HUDEP-2 (cell line): Measurements from ENCODE around the gene DYNC1I2.
"Not testable (repeated sequence)": the region's sequence is repeated elsewhere in the genome, so short reads cannot be mapped to it uniquely, and the experiment has no call there.

Experiments used
- DNase-seq, 76 experiments: peaks; one replicate each; lab custom pipeline; 2025; ENCODE audit not compliant: unreplicated experiment in 76 of 76; lab: John Stamatoyannopoulos, UW

Gene DYNC1I2

DNA sequence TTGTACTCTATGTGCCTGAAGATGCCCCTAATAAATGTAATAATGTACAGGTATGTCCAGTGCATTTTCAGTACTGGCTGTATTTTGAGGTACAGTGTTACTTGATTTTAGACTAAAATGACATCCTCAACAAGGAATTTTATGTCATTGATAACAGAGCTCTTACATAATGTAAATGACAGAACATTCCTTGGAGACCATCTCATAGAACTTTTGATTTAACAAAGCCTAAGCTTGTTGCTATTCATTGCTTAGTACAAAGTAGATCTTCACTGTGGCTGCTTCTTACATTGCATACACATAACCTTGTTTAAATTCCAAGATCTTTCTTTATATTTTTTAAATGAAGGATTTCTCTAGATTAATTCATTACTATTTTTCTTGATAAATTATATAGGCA is 24.1 kb downstream of the DYNC1I2 start:
- no peak for DNase-seq

GRCh38 chr2:171712051-171712450 is 24.8 kb downstream of the DYNC1I2 start:
- no peak for DNase-seq

- no peak for DNase-seq
Observed at GRCh38 chr2:171718720-171719119, 31.5 kb downstream of the DYNC1I2 start.

GRCh38 chr2:171719660-171720059 is 32.4 kb downstream of the DYNC1I2 start:
- DNase-seq: no peak

- peak in 4 of 76 experiments; percentile 2 to 21 (median 4) for DNase-seq
Observed at GRCh38 chr2:171723716-171724683, 36.7 kb downstream of the DYNC1I2 start.

GRCh38 chr2:171726847-171727450 is 39.7 kb downstream of the DYNC1I2 start:
- no peak for DNase-seq

GRCh38 chr2:171728989-171729951 is 42.0 kb downstream of the DYNC1I2 start:
- no peak for DNase-seq

DNA sequence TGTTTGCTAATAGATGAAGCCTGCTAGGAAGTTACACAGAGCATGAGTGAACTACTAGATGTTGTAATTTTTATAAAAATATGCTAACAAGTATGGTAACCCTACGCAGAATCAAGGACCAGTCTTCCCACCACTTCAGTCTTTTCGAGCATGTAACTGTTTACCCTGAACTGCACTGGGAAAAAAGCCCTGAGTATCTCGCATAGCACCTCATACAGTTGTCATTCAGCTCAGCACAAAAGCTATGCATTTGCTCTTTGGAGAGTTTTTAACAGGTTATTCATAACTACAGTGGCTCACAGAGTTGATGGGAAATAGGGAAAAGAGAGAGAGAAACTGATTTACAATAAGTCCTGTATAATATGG is 42.7 kb downstream of the DYNC1I2 start:
- DNase-seq: no peak

DNA sequence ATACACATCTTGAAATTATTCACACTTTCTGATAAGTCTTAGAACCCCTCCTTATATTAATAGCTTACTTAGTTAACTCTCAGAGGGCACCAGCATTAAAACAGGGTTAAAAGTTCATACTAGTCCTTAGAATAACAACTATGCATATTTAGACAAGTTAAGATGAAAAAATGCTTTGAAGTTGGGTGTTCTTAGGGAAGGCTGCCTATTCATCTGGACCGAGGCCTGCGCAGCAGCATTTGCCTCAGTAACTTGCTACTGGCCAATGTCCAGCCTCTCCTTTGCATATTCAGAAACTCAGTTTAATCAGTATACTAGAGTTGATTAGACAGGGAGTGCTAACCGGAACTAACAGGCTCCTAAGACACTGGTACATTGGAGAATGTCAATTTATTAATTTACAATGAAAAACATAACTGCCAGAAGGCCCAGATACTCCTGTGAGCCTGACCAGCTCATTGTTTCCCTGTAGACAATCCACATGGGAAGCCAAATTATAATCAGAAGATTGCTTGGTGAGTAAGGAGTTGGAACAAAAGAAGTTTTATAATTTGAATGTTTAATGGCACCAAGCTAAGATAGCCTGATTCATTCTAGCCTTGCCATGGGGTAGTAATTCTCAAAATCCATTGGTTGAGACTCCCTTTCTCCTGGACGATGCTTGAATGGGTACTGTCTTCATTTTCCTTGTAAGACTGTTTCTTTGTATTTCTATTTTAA is 48.9 kb downstream of the DYNC1I2 start:
- no peak for DNase-seq

DNA sequence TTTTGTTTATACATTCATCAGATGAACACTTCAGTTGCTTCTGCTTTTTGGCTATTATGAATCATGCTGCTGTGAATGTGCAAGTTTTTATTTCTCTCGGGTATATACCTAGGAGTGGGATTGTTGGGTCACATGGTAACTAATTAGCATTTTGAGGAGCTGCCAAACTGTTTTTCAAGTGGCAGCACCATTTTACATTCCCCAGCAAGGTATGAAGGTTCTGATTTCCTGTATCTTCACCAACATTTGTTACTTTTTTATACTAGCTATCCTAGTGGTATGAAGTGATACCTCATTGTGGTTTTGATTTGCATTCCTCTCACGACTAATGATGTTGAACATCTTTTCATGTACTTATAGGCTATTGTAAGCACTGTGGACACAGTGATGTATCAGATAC is 53.9 kb downstream of the DYNC1I2 start:
- DNase-seq: no peak

DNA sequence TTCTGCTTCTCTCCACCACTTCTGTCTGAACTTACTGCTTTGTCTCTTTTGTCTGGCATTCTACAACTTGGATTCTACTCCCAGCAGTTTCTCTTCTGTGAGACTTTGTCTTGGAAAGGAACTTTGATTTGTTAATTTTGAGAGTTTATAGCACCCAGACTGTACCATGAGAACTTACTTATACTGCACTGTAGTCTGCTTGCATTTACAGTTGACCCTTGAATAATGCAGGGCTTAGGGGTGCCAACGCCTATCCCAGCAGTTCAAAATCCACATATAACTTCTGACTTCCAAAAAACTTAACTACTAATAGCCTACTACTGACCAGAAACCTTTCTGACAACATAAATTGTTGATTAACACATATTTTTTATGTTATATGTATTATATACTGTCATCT is 55.5 kb downstream of the DYNC1I2 start:
- no peak for DNase-seq

DNA sequence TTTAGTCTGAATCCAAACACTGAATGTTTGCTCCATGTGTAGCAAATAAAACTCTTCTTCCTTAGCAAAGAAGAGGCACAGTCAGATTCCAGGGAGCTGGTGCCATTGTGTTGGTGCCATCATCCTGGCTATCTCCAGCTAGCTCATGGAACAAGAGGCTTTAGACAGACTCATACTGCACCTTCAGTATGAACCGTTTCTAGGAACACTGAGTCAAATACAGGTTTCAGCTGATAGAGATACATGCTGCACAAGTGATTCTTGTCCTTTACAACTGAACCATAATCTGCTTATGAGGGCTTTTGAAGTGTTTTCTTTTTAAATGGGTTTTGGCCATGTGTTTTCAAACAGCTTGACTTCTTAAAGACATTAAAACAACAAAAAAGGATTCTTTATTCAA is 57.9 kb downstream of the DYNC1I2 start:
- no peak for DNase-seq

DNA sequence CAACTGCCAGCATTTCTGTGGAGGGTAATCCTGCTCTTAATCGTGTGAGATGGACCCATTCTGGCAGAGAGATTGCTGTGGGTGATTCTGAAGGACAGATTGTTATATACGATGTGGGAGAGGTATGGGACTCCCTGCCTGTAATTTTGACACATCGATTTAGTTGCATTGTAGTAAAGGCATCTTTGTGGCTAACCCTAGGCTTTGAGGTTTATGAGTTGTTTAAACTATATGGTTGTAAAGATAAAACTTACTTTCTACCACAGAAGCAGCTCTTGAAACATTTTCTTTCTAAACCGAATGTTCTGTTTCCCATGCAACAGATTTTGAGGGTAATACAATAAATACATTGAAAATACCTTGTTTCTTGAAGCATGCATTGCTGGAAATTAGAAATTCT is 58.5 kb downstream of the DYNC1I2 start:
- no peak for DNase-seq

GRCh38 chr2:171747371-171747770 is 60.1 kb downstream of the DYNC1I2 start:
- DNase-seq: no peak

GRCh38 chr2:171754254-171754939 is 67.1 kb downstream of the DYNC1I2 start:
- no peak for DNase-seq

- not testable (repeated sequence) for DNase-seq
Observed at GRCh38 chr2:171758762-171759161, 71.5 kb downstream of the DYNC1I2 start.

DNA sequence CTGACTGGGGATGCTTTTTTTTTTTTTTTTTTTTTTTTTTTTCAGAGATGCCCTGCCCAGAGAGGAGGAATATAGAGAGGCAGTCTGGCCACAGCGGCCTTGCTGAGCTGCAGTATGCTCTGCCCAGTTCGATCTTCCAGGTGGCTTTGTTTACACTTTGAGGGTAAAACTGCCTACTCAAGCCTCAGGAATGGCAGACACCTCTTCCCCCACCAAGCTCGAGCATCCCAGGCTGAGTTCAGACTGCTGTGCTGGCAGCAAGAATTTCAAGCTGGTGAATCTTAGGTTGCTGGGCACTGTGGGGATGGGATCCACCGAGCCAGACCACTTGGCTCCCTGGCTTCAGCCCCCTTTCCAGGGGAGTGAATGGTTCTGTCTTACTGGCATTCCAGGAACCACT is 73.9 kb downstream of the DYNC1I2 start:
- not testable (repeated sequence) for DNase-seq

- no peak for DNase-seq
Observed at GRCh38 chr2:171762879-171763573, 75.8 kb downstream of the DYNC1I2 start.

DNA sequence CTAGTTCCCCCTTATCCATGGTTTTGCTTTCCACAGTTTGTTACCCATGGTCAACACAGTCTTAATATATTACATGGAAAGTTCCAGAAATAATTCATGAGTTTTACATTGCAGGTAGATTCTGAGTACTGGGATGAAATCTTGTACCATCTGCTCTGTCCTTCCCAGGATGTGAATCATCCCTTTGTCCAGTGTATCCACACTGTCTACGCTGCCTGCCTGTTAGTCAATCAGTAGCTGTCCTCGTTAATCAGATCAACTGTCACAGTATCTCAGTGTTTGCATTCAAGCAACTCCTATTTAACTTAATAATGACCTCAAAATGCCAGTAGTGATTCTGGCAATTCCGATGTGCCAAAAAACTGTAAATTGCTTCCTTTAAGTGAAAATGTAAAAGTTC is 76.3 kb downstream of the DYNC1I2 start:
- no peak for DNase-seq
